IPS-NIHi7 (cell line): ENCODE data around the gene SPEN.
A peak's percentile ranks its signal among the peaks of the same experiment; 100 is the strongest.
"Not testable (repeated sequence)": the region's sequence is repeated elsewhere in the genome, so short reads cannot be mapped to it uniquely, and the experiment has no call there.

Experiments
- DNase-seq: peaks from one replicate; pipeline ENCODE4 v3.0.0; 2012; ENCODE audit warnings: mixed read lengths; ENCODE audit errors: extremely low spot score

The SPEN gene

GRCh38 chr1:15833069-15833679, 14.3 kb upstream of the SPEN start:
- DNase-seq = no peak

- DNase-seq = no peak
Measured at GRCh38 chr1:15833842-15834405, 13.6 kb upstream of the SPEN start.

- DNase-seq = peak; percentile 80
Measured at GRCh38 chr1:15834406-15835204, 12.9 kb upstream of the SPEN start.

GRCh38 chr1:15835205-15835740, 12.2 kb upstream of the SPEN start:
- no peak for DNase-seq

- DNase-seq = peak; percentile 79
Measured at GRCh38 chr1:15835741-15836510, 11.6 kb upstream of the SPEN start.

- not testable (repeated sequence) for DNase-seq
Measured at GRCh38 chr1:15836511-15836771, 11.1 kb upstream of the SPEN start.

- no peak for DNase-seq
Measured at GRCh38 chr1:15836772-15837669, 10.5 kb upstream of the SPEN start.

GRCh38 chr1:15837931-15838330, 9.6 kb upstream of the SPEN start:
- DNase-seq = no peak

GRCh38 chr1:15838721-15839120, 8.8 kb upstream of the SPEN start:
- DNase-seq = no peak

GRCh38 chr1:15843826-15844572, 3.5 kb upstream of the SPEN start:
- DNase-seq = no peak

- DNase-seq = not testable (repeated sequence)
Measured at GRCh38 chr1:15846056-15846455, 1.5 kb upstream of the SPEN start.

GRCh38 chr1:15847893-15848142, 311 bp downstream of the SPEN start:
- DNase-seq = no peak

GRCh38 chr1:15848143-15848928, 829 bp downstream of the SPEN start:
- no peak for DNase-seq

- DNase-seq = peak; percentile 51
Measured at GRCh38 chr1:15848929-15849774, 1.6 kb downstream of the SPEN start.

- peak; percentile 38 for DNase-seq
Measured at GRCh38 chr1:15849775-15850324, 2.3 kb downstream of the SPEN start.

GRCh38 chr1:15850471-15851001, 3.0 kb downstream of the SPEN start:
- no peak for DNase-seq

- DNase-seq = no peak
Measured at GRCh38 chr1:15851210-15852035, 3.9 kb downstream of the SPEN start.
